H1 (cell line): ENCODE results near the gene FMNL1. TPM values are rescaled to one million over a fixed set of nuclear protein-coding genes. Genes with fewer than 3 reads are reported as not detected.

Experiments used
- CHD1 ChIP-seq: IDR thresholded peaks from 2 replicates; pipeline ENCODE4 v1.6.1; 2012; ENCODE audit warnings: low read depth, low read length, improper control_type of control experiment
- NANOG ChIP-seq: IDR thresholded peaks from 2 replicates; pipeline ENCODE4 v1.6.1; 2011; ENCODE audit warnings: low read length, low read depth, mild to moderate bottlenecking, inconsistent platforms; ENCODE audit not compliant: insufficient read depth, poor library complexity, severe bottlenecking
- SIN3A ChIP-seq, 2 experiments: IDR thresholded peaks in 1 of 2; conservative IDR thresholded peaks in 1 of 2; 2 replicates each; pipeline ENCODE4 v1.6.1; 2011 to 2012; ENCODE audit warnings: low read length in 2 of 2, improper control_type of control experiment in 1 of 2, low read depth in 1 of 2, mild to moderate bottlenecking in 1 of 2
- polyA plus RNA-seq, 7 experiments: library from polyadenylated mRNA; depleted of rRNA in 3 of 7; stranded (reverse) in 5 of 7; unstranded in 2 of 7; fragments of >200 nt in 5 of 7; fragments of 200-250 nt in 2 of 7; gene quantifications; 1 replicate in 5 of 7; 2 replicates in 1 of 7; 4 replicates in 1 of 7; pipeline versions ENCODE4 v1.2.1 to v1.2.3, GENCODE V29; 2011 to 2013; ENCODE audit warnings: missing spikeins in 2 of 7, mixed read lengths in 2 of 7
- total RNA-seq: library from RNA; stranded (reverse); fragmentation: NEBNext Ultra II Directional; extraction: Animal tissue kit (Norgen Biotek cat#: 25700); gene quantifications from 2 replicates; pipeline ENCODE4 v1.2.1, GENCODE V29; 2021

Gene FMNL1
- total and polyA plus RNA-seq, 2 of the 8 experiments (the other 6 are each of a cell fraction or from before 2014, with no cell fraction given): 2.5 to 8.6 TPM

GRCh38 chr17:45279898-45280297 is 58.2 kb downstream of the FMNL1 start (continued):
- no peak for TF ChIP-seq SIN3A (conservative IDR thresholded peaks at IDR 0.05 in 1 of 2, IDR thresholded peaks at IDR 0.05 in 1 of 2; ENCODE audit: low read depth in 1 of 2, low read length in 2 of 2)
- TF ChIP-seq NANOG: no peak
- no peak for TF ChIP-seq CHD1
